Nephron (organoid): ENCODE results near the gene FXYD7.

Source experiments
- H3K27ac Mint-ChIP-seq, 3 experiments: 2 replicates each; pipeline ENCODE4 v1.8.0; 2020; ENCODE audit warnings: mixed read lengths in 3 of 3, mild to moderate bottlenecking in 2 of 3, moderate library complexity in 1 of 3
- H3K27me3 Mint-ChIP-seq: 2 replicates; pipeline ENCODE4 v1.8.0; 2021; ENCODE audit warnings: low read depth, mild to moderate bottlenecking, moderate library complexity, mixed read lengths
- H3K36me3 Mint-ChIP-seq: 2 replicates; pipeline ENCODE4 v1.8.0; 2020; ENCODE audit warnings: low read depth, mixed read lengths
- H3K4me1 Mint-ChIP-seq: 2 replicates; pipeline ENCODE4 v1.8.0; 2020; ENCODE audit warnings: mixed read lengths
- H3K4me3 Mint-ChIP-seq, 3 experiments: 2 replicates each; pipeline ENCODE4 v1.8.0; 2020; ENCODE audit warnings: mild to moderate bottlenecking in 3 of 3, mixed read lengths in 3 of 3, moderate library complexity in 2 of 3
- H3K9me3 Mint-ChIP-seq: 2 replicates; pipeline ENCODE4 v1.8.0; 2020; ENCODE audit warnings: mixed read lengths
- TF ChIP-seq, protein P1 (sequence below), 3 experiments: fragments of 200-600 bp; sonication (generic); IDR thresholded peaks; one replicate each; pipeline ENCODE4 v1.5.0; 2021; ENCODE audit warnings: antibody characterized with exemption in 3 of 3; ENCODE audit not compliant: unreplicated experiment in 3 of 3

FXYD7 gene

DNA sequence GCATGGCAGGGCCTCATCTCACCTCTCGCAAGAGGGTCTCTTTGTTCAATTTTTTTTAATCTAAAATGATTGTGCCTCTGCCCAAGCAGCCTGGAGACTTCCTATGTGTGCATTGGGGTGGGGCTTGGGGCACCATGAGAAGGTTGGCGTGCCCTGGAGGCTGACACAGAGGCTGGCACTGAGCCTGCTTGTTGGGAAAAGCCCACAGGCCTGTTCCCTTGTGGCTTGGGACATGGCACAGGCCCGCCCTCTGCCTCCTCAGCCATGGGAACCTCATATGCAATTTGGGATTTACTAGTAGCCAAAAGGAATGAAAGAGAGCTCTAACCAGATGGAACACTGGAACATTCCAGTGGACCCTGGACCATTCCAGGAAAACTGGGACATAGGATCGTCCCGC is 19.5 kb upstream of the FXYD7 start:
- TF ChIP-seq, protein P1, sequence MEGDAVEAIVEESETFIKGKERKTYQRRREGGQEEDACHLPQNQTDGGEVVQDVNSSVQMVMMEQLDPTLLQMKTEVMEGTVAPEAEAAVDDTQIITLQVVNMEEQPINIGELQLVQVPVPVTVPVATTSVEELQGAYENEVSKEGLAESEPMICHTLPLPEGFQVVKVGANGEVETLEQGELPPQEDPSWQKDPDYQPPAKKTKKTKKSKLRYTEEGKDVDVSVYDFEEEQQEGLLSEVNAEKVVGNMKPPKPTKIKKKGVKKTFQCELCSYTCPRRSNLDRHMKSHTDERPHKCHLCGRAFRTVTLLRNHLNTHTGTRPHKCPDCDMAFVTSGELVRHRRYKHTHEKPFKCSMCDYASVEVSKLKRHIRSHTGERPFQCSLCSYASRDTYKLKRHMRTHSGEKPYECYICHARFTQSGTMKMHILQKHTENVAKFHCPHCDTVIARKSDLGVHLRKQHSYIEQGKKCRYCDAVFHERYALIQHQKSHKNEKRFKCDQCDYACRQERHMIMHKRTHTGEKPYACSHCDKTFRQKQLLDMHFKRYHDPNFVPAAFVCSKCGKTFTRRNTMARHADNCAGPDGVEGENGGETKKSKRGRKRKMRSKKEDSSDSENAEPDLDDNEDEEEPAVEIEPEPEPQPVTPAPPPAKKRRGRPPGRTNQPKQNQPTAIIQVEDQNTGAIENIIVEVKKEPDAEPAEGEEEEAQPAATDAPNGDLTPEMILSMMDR (IDR thresholded peaks at IDR 0.05; ENCODE audit: unreplicated experiment in 3 of 3), result no peak
- H3K4me1 Mint-ChIP-seq, result peaks cover 18% of the 10 kb centered on the region
- peak overlapping the region in 1 of 3 experiments; percentile 12 for H3K27ac Mint-ChIP-seq
- no peaks in the 10 kb centered on the region for H3K36me3 Mint-ChIP-seq
- H3K4me3 Mint-ChIP-seq, result peak overlapping the region in 2 of 3 experiments; percentile 53 to 61
- H3K9me3 Mint-ChIP-seq, result no peaks in the 10 kb centered on the region
- peaks cover 4% of the 10 kb centered on the region for H3K27me3 Mint-ChIP-seq

- Mint-ChIP-seq H3K9me3 (no peaks in the 10 kb centered on the region), H3K27me3 (peaks cover 7% of the 10 kb centered on the region), H3K27ac (peak overlapping the region in 2 of 3 experiments; percentile 1 to 12), H3K4me1 (peaks cover 18% of the 10 kb centered on the region), H3K36me3 (no peaks in the 10 kb centered on the region), H3K4me3 (peak overlapping the region; percentile 53 to 61 (median 60))
- TF ChIP-seq, protein P1 (IDR thresholded peaks at IDR 0.05; ENCODE audit: unreplicated experiment in 3 of 3), result no peak
Observed at GRCh38 chr19:35124098-35125060, 18.7 kb upstream of the FXYD7 start.

DNA sequence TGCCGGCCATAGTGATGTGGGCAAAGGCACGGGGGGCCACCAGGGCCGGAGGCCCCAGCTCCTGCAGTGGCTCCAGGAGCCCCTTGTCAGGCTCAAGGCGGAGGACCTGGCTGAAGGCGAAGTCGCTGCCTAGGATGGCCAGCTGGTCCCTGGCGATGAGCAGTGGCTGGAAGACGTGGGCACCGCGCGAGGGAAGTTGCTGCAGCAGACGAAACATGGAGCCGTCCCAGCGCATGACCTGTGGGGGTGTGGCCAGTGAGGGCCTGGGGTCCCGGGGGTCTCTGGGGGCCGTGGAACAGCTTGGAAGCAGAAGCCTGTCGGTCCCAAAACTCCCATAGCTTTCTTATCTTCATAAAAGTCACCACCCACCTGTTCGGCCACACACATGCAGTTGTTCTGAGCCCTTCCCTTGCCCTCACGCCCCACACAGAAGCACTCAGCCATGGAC is 17.8 kb upstream of the FXYD7 start:
- TF ChIP-seq, protein P1 (IDR thresholded peaks at IDR 0.05; ENCODE audit: unreplicated experiment in 3 of 3), result no peak
- peaks cover 7% of the 10 kb centered on the region for H3K27me3 Mint-ChIP-seq
- no peaks in the 10 kb centered on the region for H3K9me3 Mint-ChIP-seq

DNA sequence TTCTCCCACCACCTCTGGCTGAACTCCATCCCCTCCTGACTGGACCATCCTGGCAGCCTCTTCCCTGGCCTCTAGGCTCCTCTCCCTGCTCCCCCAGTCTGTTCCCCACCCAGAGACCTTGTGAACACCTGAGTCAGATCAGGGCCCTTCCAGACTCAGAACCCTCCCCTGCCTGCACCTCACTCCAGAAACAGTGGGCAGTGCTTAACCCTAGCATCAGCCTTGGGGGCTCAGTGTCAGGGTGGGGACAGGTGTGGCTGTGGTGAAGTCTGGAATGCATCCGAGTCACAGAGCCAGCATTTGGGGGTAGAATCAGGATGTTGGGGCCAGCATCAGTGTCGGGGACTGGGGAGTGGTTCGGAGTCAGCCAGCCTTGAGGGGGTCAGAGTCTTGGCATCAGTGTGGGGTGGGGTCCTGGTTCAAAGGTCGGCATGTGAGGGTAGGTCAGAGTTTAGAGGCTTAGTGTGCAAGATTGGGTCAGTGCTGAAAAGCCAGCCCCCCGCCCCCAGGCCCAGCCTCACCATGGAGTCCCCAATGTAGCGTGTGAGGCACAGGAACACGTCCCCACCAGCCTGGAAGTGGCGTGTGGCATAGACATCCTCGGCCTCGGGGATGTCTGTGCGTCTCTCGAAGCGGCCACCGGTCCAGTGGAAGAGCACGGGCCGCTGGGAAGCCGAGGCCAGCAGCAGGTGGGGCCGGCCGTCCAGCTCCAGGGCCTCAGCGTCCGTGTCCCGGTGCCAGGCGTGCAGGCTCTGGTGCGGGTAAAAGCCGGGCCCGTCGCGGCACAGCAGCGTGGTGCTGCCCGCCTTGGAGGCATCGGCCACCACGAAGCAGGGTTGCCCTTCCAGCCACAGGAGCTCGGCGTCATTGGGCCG is 17.1 kb upstream of the FXYD7 start:
- Mint-ChIP-seq H3K27ac (peak overlapping the region in 2 of 3 experiments; percentile 65 to 72), H3K9me3 (no peaks in the 10 kb centered on the region), H3K36me3 (no peaks in the 10 kb centered on the region), H3K4me1 (peaks cover 18% of the 10 kb centered on the region), H3K27me3 (peaks cover 7% of the 10 kb centered on the region), H3K4me3 (peak overlapping the region in 1 of 3 experiments; percentile 34)
- TF ChIP-seq, protein P1 (IDR thresholded peaks at IDR 0.05; ENCODE audit: unreplicated experiment in 3 of 3), result no peak

More for the DNA sequence above, 17.8 kb upstream of the FXYD7 start:
- Mint-ChIP-seq H3K4me1 (peaks cover 18% of the 10 kb centered on the region), H3K27ac (peak overlapping the region in 2 of 3 experiments; percentile 65 to 72), H3K4me3 (peak overlapping the region in 1 of 3 experiments; percentile 34), H3K36me3 (no peaks in the 10 kb centered on the region)

DNA sequence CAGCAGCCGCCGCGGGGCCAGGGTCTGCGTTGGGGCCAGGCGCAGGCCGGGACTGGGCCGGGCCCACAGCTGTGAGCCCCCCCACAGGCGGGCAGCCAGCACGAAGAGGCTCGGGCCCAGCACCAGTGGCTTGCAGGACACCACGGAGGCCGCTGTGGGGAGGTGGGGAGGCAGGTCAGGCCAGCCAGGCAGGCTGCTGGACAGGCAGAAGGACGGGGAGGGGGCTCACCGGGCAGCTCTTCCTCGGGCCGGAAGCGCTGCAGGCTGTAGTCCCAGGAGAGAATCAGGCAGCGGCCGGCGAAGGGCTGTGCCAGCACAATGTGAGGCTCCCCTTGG is 16.5 kb upstream of the FXYD7 start:
- H3K27ac Mint-ChIP-seq, result no peak overlapping the region
- peaks cover 14% of the 10 kb centered on the region for H3K4me1 Mint-ChIP-seq
- H3K36me3 Mint-ChIP-seq, result no peaks in the 10 kb centered on the region
- TF ChIP-seq, protein P1 (IDR thresholded peaks at IDR 0.05; ENCODE audit: unreplicated experiment in 3 of 3), result no peak
- no peak overlapping the region for H3K4me3 Mint-ChIP-seq
- H3K9me3 Mint-ChIP-seq, result no peaks in the 10 kb centered on the region
- peaks cover 7% of the 10 kb centered on the region for H3K27me3 Mint-ChIP-seq
